Liver (tissue), 9 donors: ENCODE measurements around the gene TOM1L2. TPM values are rescaled to one million over a fixed set of nuclear protein-coding genes. Genes with fewer than 3 reads are reported as not detected.

Experiments used
- DNase-seq: peaks from one replicate; pipeline ENCODE4 v3.0.0-alpha.2; 2017; ENCODE audit warnings: low spot score
- H3K27ac ChIP-seq, 2 donors: one replicate each; pipeline ENCODE4 v1.7.0; 2013; ENCODE audit warnings: inconsistent platforms in 2 of 2, low read length in 2 of 2, control low read depth in 1 of 2, low read depth in 1 of 2, mild to moderate bottlenecking in 1 of 2
- H3K27me3 ChIP-seq, 4 donors: one replicate each; pipeline versions ENCODE4 v1.6.1 to v1.7.0; 2013; ENCODE audit warnings: low read length in 3 of 4, inconsistent platforms in 1 of 4, mild to moderate bottlenecking in 1 of 4, moderate library complexity in 1 of 4; ENCODE audit not compliant: control insufficient read depth in 4 of 4, insufficient read depth in 4 of 4
- H3K36me3 ChIP-seq, 4 donors: one replicate each; pipeline versions ENCODE4 v1.6.1 to v1.7.0; 2013; ENCODE audit warnings: low read length in 3 of 4, mild to moderate bottlenecking in 3 of 4, low read depth in 1 of 4, moderate library complexity in 1 of 4; ENCODE audit not compliant: control insufficient read depth in 4 of 4, insufficient read depth in 3 of 4
- H3K4me1 ChIP-seq, 4 donors: one replicate each; pipeline versions ENCODE4 v1.6.1 to v1.7.0; 2013; ENCODE audit warnings: low read length in 3 of 4, mild to moderate bottlenecking in 3 of 4, moderate library complexity in 1 of 4; ENCODE audit not compliant: control insufficient read depth in 4 of 4, insufficient read depth in 4 of 4
- H3K4me3 ChIP-seq, 3 donors: one replicate each; pipeline versions ENCODE4 v1.6.1 to v1.7.0; 2013; ENCODE audit warnings: low read length in 3 of 3, control low read depth in 1 of 3, low read depth in 1 of 3, mild to moderate bottlenecking in 1 of 3
- H3K9ac ChIP-seq, 2 donors: one replicate each; pipeline ENCODE4 v1.7.0; 2013; ENCODE audit warnings: low read length in 2 of 2, mild to moderate bottlenecking in 2 of 2, moderate library complexity in 2 of 2, control low read depth in 1 of 2, low read depth in 1 of 2
- H3K9me3 ChIP-seq, 4 donors: one replicate each; pipeline versions ENCODE4 v1.6.1 to v1.7.0; 2013; ENCODE audit warnings: low read length in 3 of 4; ENCODE audit not compliant: control insufficient read depth in 4 of 4
- EGR1 ChIP-seq, 2 donors: IDR thresholded peaks; 2 replicates each; pipeline ENCODE4 v1.6.1; 2016 to 2018; ENCODE audit warnings: antibody characterized with exemption in 2 of 2, low read depth in 2 of 2
- FOXA1 ChIP-seq: IDR thresholded peaks from 2 replicates; pipeline ENCODE4 v1.6.1; 2016; ENCODE audit warnings: antibody characterized with exemption
- FOXA2 ChIP-seq: IDR thresholded peaks from 2 replicates; pipeline ENCODE4 v1.6.1; 2016; ENCODE audit warnings: antibody characterized with exemption
- HNF4A ChIP-seq, 2 donors: conservative IDR thresholded peaks; 2 replicates each; pipeline ENCODE4 v1.6.1; 2016; ENCODE audit warnings: antibody characterized with exemption in 2 of 2, mild to moderate bottlenecking in 2 of 2
- HNF4G ChIP-seq: IDR thresholded peaks from 2 replicates; pipeline ENCODE4 v1.6.1; 2016; ENCODE audit warnings: antibody characterized with exemption
- MAX ChIP-seq: IDR thresholded peaks from 2 replicates; pipeline ENCODE4 v1.6.1; 2016; ENCODE audit warnings: antibody characterized with exemption
- NR2F2 ChIP-seq: IDR thresholded peaks from 2 replicates; pipeline ENCODE4 v1.6.1; 2016; ENCODE audit warnings: antibody characterized with exemption
- REST ChIP-seq: IDR thresholded peaks from 2 replicates; pipeline ENCODE4 v1.6.1; 2016; ENCODE audit warnings: antibody characterized with exemption, mild to moderate bottlenecking
- SP1 ChIP-seq: IDR thresholded peaks from 2 replicates; pipeline ENCODE4 v1.6.1; 2018; ENCODE audit warnings: antibody characterized with exemption, mild to moderate bottlenecking
- TAF1 ChIP-seq: conservative IDR thresholded peaks from 2 replicates; pipeline ENCODE4 v1.6.1; 2016; ENCODE audit warnings: antibody characterized with exemption, mild to moderate bottlenecking
- YY1 ChIP-seq: IDR thresholded peaks from 2 replicates; pipeline ENCODE4 v1.6.1; 2016; ENCODE audit warnings: antibody characterized with exemption, mild to moderate bottlenecking
- WGBS: extraction: QIAGEN DNeasy Blood & Tissue Kit; methylation state at CpG from one replicate; pipeline ENCODE4 v1.1.7; 2013; 5-methylcytosine and 5-hydroxymethylcytosine counted together
- polyA plus RNA-seq, 2 donors: library from polyadenylated mRNA; stranded (reverse) in 1 of 2; unstranded in 1 of 2; fragments of 200-250 nt in 1 of 2; fragments of >200 nt in 1 of 2; fragmentation: Nextera tagmentation in 1 of 2; extraction: Ambion mirVana in 1 of 2; gene quantifications; one replicate each; pipeline versions ENCODE4 v1.2.1 to v1.2.3, GENCODE V29; 2013 to 2015
- total RNA-seq, 2 donors: library from RNA; depleted of rRNA; stranded (reverse); fragments of >200 nt; gene quantifications; one replicate each; pipeline ENCODE4 v1.2.3, GENCODE V29; 2014
- TF ChIP-seq, protein P1 (sequence below): IDR thresholded peaks from 2 replicates; pipeline ENCODE4 v1.6.1; 2016; ENCODE audit warnings: antibody characterized with exemption
- TF ChIP-seq, protein P2 (sequence below): fragments of 150-350 bp; IDR thresholded peaks from 2 replicates; pipeline ENCODE4 v1.5.1; 2017; ENCODE audit warnings: improper control_type of control experiment, low read depth, low read length; ENCODE audit not compliant: missing input control
- donor health status: healthy.
- donor health status: healthy.
- donor health status: healthy.
- donor health status: healthy.
- donor health status: healthy.

TOM1L2 gene
- total and polyA plus RNA-seq, 4 donors: 5.0 to 24.0 (median 9.3) TPM

- DNase-seq: no peak
- 71% methylated on average over 4 of the region's 4 CpGs for WGBS
- Histone ChIP-seq H3K27me3 (no peaks in the 10 kb centered on the region), H3K9me3 (no peaks in the 10 kb centered on the region), H3K4me1 (peaks cover 6 to 38% (median 24%) of the 10 kb centered on the region in 4 donors), H3K4me3 (no peak overlapping the region), H3K27ac (no peak overlapping the region), H3K36me3 (no peaks in the 10 kb centered on the region), H3K9ac (no peak overlapping the region)
- no peak for TF ChIP-seq FOXA1
- no peak for TF ChIP-seq REST
- TF ChIP-seq HNF4A (conservative IDR thresholded peaks at IDR 0.05): no peak
- TF ChIP-seq SP1: no peak
- TF ChIP-seq, protein P1, sequence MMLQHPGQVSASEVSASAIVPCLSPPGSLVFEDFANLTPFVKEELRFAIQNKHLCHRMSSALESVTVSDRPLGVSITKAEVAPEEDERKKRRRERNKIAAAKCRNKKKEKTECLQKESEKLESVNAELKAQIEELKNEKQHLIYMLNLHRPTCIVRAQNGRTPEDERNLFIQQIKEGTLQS: no peak
Measured at GRCh38 chr17:17926036-17926435, 46.2 kb downstream of the TOM1L2 start.

GRCh38 chr17:17924857-17925250 lies 47.3 kb downstream of the TOM1L2 start:
- no peak overlapping the region for H3K27ac ChIP-seq
- no peak overlapping the region for H3K9ac ChIP-seq
- no peaks in the 10 kb centered on the region for H3K36me3 ChIP-seq
- no peak for DNase-seq
- H3K4me3 ChIP-seq: no peak overlapping the region
- H3K27me3 ChIP-seq: no peaks in the 10 kb centered on the region
- no peaks in the 10 kb centered on the region for H3K9me3 ChIP-seq
- TF ChIP-seq YY1 (no peak), EGR1 (IDR thresholded peaks at IDR 0.05; ENCODE audit: low read depth in 2 of 2) (no peak), FOXA1 (no peak), SP1 (no peak)
- TF ChIP-seq, protein P1: no peak
- peaks cover 6 to 42% (median 27%) of the 10 kb centered on the region in 4 donors for H3K4me1 ChIP-seq

- no peak overlapping the region for H3K27ac ChIP-seq
- no peak overlapping the region for H3K9ac ChIP-seq
- H3K4me1 ChIP-seq: peaks cover 6 to 43% (median 27%) of the 10 kb centered on the region in 4 donors
- H3K36me3 ChIP-seq: no peaks in the 10 kb centered on the region
- no peak for TF ChIP-seq YY1
- TF ChIP-seq, protein P2, sequence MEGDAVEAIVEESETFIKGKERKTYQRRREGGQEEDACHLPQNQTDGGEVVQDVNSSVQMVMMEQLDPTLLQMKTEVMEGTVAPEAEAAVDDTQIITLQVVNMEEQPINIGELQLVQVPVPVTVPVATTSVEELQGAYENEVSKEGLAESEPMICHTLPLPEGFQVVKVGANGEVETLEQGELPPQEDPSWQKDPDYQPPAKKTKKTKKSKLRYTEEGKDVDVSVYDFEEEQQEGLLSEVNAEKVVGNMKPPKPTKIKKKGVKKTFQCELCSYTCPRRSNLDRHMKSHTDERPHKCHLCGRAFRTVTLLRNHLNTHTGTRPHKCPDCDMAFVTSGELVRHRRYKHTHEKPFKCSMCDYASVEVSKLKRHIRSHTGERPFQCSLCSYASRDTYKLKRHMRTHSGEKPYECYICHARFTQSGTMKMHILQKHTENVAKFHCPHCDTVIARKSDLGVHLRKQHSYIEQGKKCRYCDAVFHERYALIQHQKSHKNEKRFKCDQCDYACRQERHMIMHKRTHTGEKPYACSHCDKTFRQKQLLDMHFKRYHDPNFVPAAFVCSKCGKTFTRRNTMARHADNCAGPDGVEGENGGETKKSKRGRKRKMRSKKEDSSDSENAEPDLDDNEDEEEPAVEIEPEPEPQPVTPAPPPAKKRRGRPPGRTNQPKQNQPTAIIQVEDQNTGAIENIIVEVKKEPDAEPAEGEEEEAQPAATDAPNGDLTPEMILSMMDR: no peak
- no peak for TF ChIP-seq EGR1 (IDR thresholded peaks at IDR 0.05; ENCODE audit: low read depth in 2 of 2)
- no peak for TF ChIP-seq HNF4G
- TF ChIP-seq NR2F2: no peak
- no peak for TF ChIP-seq FOXA2
- TF ChIP-seq MAX: no peak
- no peak for TF ChIP-seq TAF1
- TF ChIP-seq, protein P1: no peak
- no peak for DNase-seq
- WGBS: 97% methylated on average over 5 of the region's 5 CpGs
- no peaks in the 10 kb centered on the region for H3K9me3 ChIP-seq
- H3K4me3 ChIP-seq: no peak overlapping the region
- H3K27me3 ChIP-seq: no peaks in the 10 kb centered on the region
Measured at GRCh38 chr17:17924131-17924856, 47.9 kb downstream of the TOM1L2 start.
